PC-9 (cell line): ENCODE data around the gene SORBS1.

Experiments used
- EZH2 ChIP-seq: fragments of 200-600 bp; sonication (generic); IDR thresholded peaks from 2 replicates; pipeline ENCODE4 v1.8.0; 2017; ENCODE audit warnings: antibody characterized with exemption, low read depth
- TF ChIP-seq, protein P1 (sequence below): fragments of 200-600 bp; sonication (generic); conservative IDR thresholded peaks from 2 replicates; pipeline ENCODE4 v1.6.1; 2017; ENCODE audit warnings: mixed run types, antibody characterized with exemption, mild to moderate bottlenecking, moderate library complexity

DNA sequence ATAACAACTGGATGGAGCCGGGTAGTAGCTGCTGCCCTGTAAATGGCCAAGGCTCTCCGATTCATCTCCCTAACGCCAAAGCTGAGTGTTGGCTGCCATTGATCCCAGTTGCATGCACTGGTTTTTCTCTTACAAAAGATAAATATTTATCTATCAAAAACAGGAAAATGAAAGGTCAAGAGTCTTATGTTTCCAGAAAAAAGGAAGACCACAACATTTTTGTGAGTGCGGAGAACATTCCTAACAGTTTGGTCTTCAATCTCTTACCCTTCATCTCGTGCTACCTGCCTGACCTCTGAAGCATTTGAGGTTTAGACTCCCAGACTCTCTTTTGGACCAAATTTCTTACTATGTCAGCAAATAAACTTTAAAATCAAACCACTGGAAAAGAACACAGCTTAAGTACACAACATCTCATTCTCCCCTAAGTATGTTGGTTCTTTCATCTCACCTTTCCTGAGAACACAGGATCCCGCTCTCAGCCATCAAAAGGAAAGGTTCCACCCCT is 61.6 kb downstream of the SORBS1 start:
- TF ChIP-seq, protein P1, sequence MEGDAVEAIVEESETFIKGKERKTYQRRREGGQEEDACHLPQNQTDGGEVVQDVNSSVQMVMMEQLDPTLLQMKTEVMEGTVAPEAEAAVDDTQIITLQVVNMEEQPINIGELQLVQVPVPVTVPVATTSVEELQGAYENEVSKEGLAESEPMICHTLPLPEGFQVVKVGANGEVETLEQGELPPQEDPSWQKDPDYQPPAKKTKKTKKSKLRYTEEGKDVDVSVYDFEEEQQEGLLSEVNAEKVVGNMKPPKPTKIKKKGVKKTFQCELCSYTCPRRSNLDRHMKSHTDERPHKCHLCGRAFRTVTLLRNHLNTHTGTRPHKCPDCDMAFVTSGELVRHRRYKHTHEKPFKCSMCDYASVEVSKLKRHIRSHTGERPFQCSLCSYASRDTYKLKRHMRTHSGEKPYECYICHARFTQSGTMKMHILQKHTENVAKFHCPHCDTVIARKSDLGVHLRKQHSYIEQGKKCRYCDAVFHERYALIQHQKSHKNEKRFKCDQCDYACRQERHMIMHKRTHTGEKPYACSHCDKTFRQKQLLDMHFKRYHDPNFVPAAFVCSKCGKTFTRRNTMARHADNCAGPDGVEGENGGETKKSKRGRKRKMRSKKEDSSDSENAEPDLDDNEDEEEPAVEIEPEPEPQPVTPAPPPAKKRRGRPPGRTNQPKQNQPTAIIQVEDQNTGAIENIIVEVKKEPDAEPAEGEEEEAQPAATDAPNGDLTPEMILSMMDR = no peak
- TF ChIP-seq EZH2 = no peak
